Mucosa of descending colon (tissue), 3 donors: ENCODE results near the gene FBXO42. TPM values are rescaled to one million over a fixed set of nuclear protein-coding genes. Genes with fewer than 3 reads are reported as not detected.

Experiments
- ATAC-seq: fragments of 200-7000 bp; cut with Tn5 transposase; one replicate; pipeline ENCODE4 v1.9.1; 2020; ENCODE audit warnings: mild to moderate bottlenecking, moderate library complexity
- DNase-seq, 3 donors: peaks; one replicate each; pipeline ENCODE4 v3.0.0-alpha.2; 2020
- H3K36me3 ChIP-seq: fragments of 200-600 bp; one replicate; pipeline ENCODE4 v1.8.0; 2021; ENCODE audit warnings: low read depth, mild to moderate bottlenecking
- H3K4me1 ChIP-seq: fragments of 200-600 bp; one replicate; pipeline ENCODE4 v1.8.0; 2021; ENCODE audit warnings: low read depth, mild to moderate bottlenecking
- H3K4me3 ChIP-seq: fragments of 200-600 bp; one replicate; pipeline ENCODE4 v1.8.0; 2021; ENCODE audit warnings: mild to moderate bottlenecking
- H3K9me3 ChIP-seq: fragments of 200-600 bp; one replicate; pipeline ENCODE4 v1.8.0; 2021; ENCODE audit warnings: mild to moderate bottlenecking
- CTCF ChIP-seq: fragments of 200-600 bp; IDR thresholded peaks from one replicate; pipeline ENCODE4 v1.8.0; 2022; ENCODE audit warnings: antibody characterized with exemption, mild to moderate bottlenecking
- intact Hi-C, 2 donors: fragments of 100-400 bp; cut with DNase I in 1 of 2; cut with micrococcal nuclease in 1 of 2; formaldehyde crosslinking; loops; one replicate each; pipeline versions ENCODE4 v1.11.0 to v1.11.1; 2022; cut with DNase I, micrococcal nuclease
- long read RNA-seq, 2 donors: library from polyadenylated mRNA; unstranded; transcript quantifications; one replicate each; pipeline ENCODE4 v2.0.0, GENCODE V29; 2019 to 2021
- total RNA-seq, 3 donors: library from RNA; stranded (reverse); fragmentation: NEBNext Ultra II Directional in 2 of 3; extraction: Animal tissue kit (Norgen Biotek cat#: 25700) in 2 of 3; gene quantifications; one replicate each; pipeline versions ENCODE4 v1.2.1 to v1.2.4, GENCODE V29; 2021 to 2023
- donor health status: DM: no; HTN: no; CAD: no; lungs with moderate emphysema.
- donor health status: DM: no; HTN: no; CAD: no.
- donor health status: DM: no; HTN: yes; CAD: no.

The FBXO42 gene
- total RNA-seq, result 10 to 100 TPM; 12.9 to 20.6 (median 16.3) TPM
- long read RNA-seq, donor 1, full-length matches to known transcripts, result 18 of 52 reads
- long read RNA-seq, donor 1, partial matches to known transcripts, result 11 of 52 reads
- long read RNA-seq, donor 1, other reads (novel, unspliced or antisense), result 23 of 52 reads
- long read RNA-seq, donor 2, full-length matches to known transcripts, result 7 of 10 reads
- long read RNA-seq, donor 2, partial matches to known transcripts, result 0 of 10 reads
- long read RNA-seq, donor 2, other reads (novel, unspliced or antisense), result 3 of 10 reads

- peak; percentile 90 to 94 (median 93) for DNase-seq
- Histone ChIP-seq H3K36me3 (no peaks in the 10 kb centered on the region), H3K9me3 (no peaks in the 10 kb centered on the region), H3K4me3 (peak within 1 kb of the TSS; percentile 82), H3K4me1 (peaks cover 17% of the 10 kb centered on the region)
- intact Hi-C loops, result no loop called here
- TF ChIP-seq CTCF, result peak; percentile 54
- peak; percentile 98 for ATAC-seq
Measured at GRCh38 chr1:16351994-16352841, at the start of gene FBXO42. Gene FBXO42 (minus strand): TSS chr1:16352480. CDS start chr1:16315418, 37,062 bp downstream.

GRCh38 chr1:16398371-16398953, 46.2 kb upstream of the FBXO42 start:
- DNase-seq, result no peak
- intact Hi-C loops, result no loop called here
- TF ChIP-seq CTCF, result no peak
- H3K4me3 ChIP-seq, result no peak overlapping the region
- H3K36me3 ChIP-seq, result no peaks in the 10 kb centered on the region
- no peak for ATAC-seq
- H3K9me3 ChIP-seq, result no peaks in the 10 kb centered on the region
- no peaks in the 10 kb centered on the region for H3K4me1 ChIP-seq

GRCh38 chr1:16397120-16397519, 44.8 kb upstream of the FBXO42 start:
- ATAC-seq (no peak), DNase-seq (no peak)
- TF ChIP-seq CTCF, result no peak
- intact Hi-C loops, result no loop called here
- H3K4me3 ChIP-seq, result no peak overlapping the region
- no peaks in the 10 kb centered on the region for H3K9me3 ChIP-seq
- H3K4me1 ChIP-seq, result no peaks in the 10 kb centered on the region
- H3K36me3 ChIP-seq, result no peaks in the 10 kb centered on the region

GRCh38 chr1:16396591-16396990, 44.3 kb upstream of the FBXO42 start:
- Histone ChIP-seq H3K9me3 (no peaks in the 10 kb centered on the region), H3K36me3 (no peaks in the 10 kb centered on the region), H3K4me3 (no peak overlapping the region), H3K4me1 (no peaks in the 10 kb centered on the region)
- intact Hi-C loops, result no loop called here
- ATAC-seq (no peak), DNase-seq (no peak)
- no peak for TF ChIP-seq CTCF

- intact Hi-C loops, result no loop called here
- H3K4me3 ChIP-seq, result no peak overlapping the region
- no peaks in the 10 kb centered on the region for H3K36me3 ChIP-seq
- TF ChIP-seq CTCF, result no peak
- ATAC-seq, result no peak
- H3K4me1 ChIP-seq, result no peaks in the 10 kb centered on the region
- H3K9me3 ChIP-seq, result no peaks in the 10 kb centered on the region
- no peak for DNase-seq
Measured at GRCh38 chr1:16394977-16395376, 42.7 kb upstream of the FBXO42 start.
